GM11168 (cell line): Measurements from ENCODE around the gene HSD17B11.
"Not testable (repeated sequence)": the region's sequence is repeated elsewhere in the genome, so short reads cannot be mapped to it uniquely, and the experiment has no call there.

ENCODE experiments used
- in situ Hi-C: fragments of 300-500 bp; cut with MboI; formaldehyde crosslinking; loops from one replicate; pipeline ENCODE4 v1.12.0; 2022; ENCODE audit warnings: low sequenced_read_pairs; ENCODE audit not compliant: unreplicated experiment

Gene HSD17B11

GRCh38 chr4:87313756-87314155 lies 77.2 kb downstream of the HSD17B11 start:
- in situ Hi-C loops = no loop called here

- in situ Hi-C loops = no loop called here
Measured at GRCh38 chr4:87311684-87312083, 79.3 kb downstream of the HSD17B11 start.

- in situ Hi-C loops = no loop called here
Measured at GRCh38 chr4:87310691-87311335, 80.2 kb downstream of the HSD17B11 start.

GRCh38 chr4:87309625-87310024 lies 81.4 kb downstream of the HSD17B11 start:
- in situ Hi-C loops = no loop called here

GRCh38 chr4:87306056-87306455 lies 84.9 kb downstream of the HSD17B11 start:
- in situ Hi-C loops = no loop called here

- in situ Hi-C loops = no loop called here
Measured at GRCh38 chr4:87305562-87305961, 85.4 kb downstream of the HSD17B11 start.

GRCh38 chr4:87304745-87305432 lies 86.1 kb downstream of the HSD17B11 start:
- in situ Hi-C loops = no loop called here

GRCh38 chr4:87299898-87300297 lies 91.1 kb downstream of the HSD17B11 start:
- in situ Hi-C loops = no loop called here

GRCh38 chr4:87298362-87298761 lies 92.6 kb downstream of the HSD17B11 start:
- in situ Hi-C loops = no loop called here

- in situ Hi-C loops = not testable (repeated sequence)
Measured at GRCh38 chr4:87294911-87295310, 96.1 kb downstream of the HSD17B11 start.

GRCh38 chr4:87293889-87294288 lies 97.1 kb downstream of the HSD17B11 start:
- in situ Hi-C loops = not testable (repeated sequence)

GRCh38 chr4:87286970-87287369 lies 104.0 kb downstream of the HSD17B11 start:
- in situ Hi-C loops = no loop called here
